SK-N-SH treated with all-trans-retinoic acid at 6 μM for 48 hours (cell line): ENCODE data around the gene RAPGEFL1.
"Not testable (repeated sequence)": the region's sequence is repeated elsewhere in the genome, so short reads cannot be mapped to it uniquely, and the experiment has no call there.

Experiments
- ATAC-seq: fragments of 200-7000 bp; cut with Tn5 transposase; 3 replicates; pipeline ENCODE4 v1.9.1; 2020; ENCODE audit warnings: mild to moderate bottlenecking, moderate library complexity
- ARNTL ChIP-seq: fragments of 450-650 bp; formaldehyde crosslinking; IDR thresholded peaks from 2 replicates; pipeline ENCODE4 v1.5.0; 2020; ENCODE audit warnings: low read depth, mild to moderate bottlenecking, moderate library complexity, borderline replicate concordance
- BACH2 ChIP-seq: fragments of 250-450 bp; sonication (Bioruptor Pico); IDR thresholded peaks from 2 replicates; pipeline ENCODE4 v1.9.0; 2021; ENCODE audit warnings: mild to moderate bottlenecking, borderline replicate concordance
- CSDC2 ChIP-seq: fragments of 250-450 bp; sonication (Bioruptor Pico); IDR thresholded peaks from 2 replicates; pipeline ENCODE4 v1.5.0; 2020; ENCODE audit warnings: mild to moderate bottlenecking, moderate library complexity
- CSRNP3 ChIP-seq: fragments of 250-450 bp; sonication (Bioruptor Pico); IDR thresholded peaks from 2 replicates; pipeline ENCODE4 v1.5.1; 2021; ENCODE audit warnings: mild to moderate bottlenecking, moderate library complexity
- ESRRG ChIP-seq: fragments of 250-450 bp; sonication (Bioruptor Pico); IDR thresholded peaks from 2 replicates; pipeline ENCODE4 v1.6.1; 2021; ENCODE audit warnings: mild to moderate bottlenecking
- GLIS3 ChIP-seq: fragments of 250-450 bp; sonication (Bioruptor Pico); IDR thresholded peaks from 2 replicates; pipeline ENCODE4 v1.5.0; 2020; ENCODE audit warnings: mild to moderate bottlenecking, moderate library complexity
- ISL1 ChIP-seq: fragments of 250-450 bp; sonication (Bioruptor Pico); IDR thresholded peaks from 2 replicates; pipeline ENCODE4 v2.1.2; 2022; ENCODE audit warnings: mild to moderate bottlenecking, moderate library complexity
- OSR1 ChIP-seq: fragments of 250-450 bp; sonication (Bioruptor Pico); IDR thresholded peaks from 2 replicates; pipeline ENCODE4 v1.8.0; 2022; ENCODE audit warnings: moderate library complexity, mild to moderate bottlenecking, inconsistent platforms
- PATZ1 ChIP-seq: fragments of 250-450 bp; sonication (Bioruptor Pico); IDR thresholded peaks from 2 replicates; pipeline ENCODE4 v1.8.0; 2020; ENCODE audit warnings: mild to moderate bottlenecking, moderate library complexity, borderline replicate concordance
- POU6F1 ChIP-seq: fragments of 250-450 bp; sonication (Bioruptor Pico); IDR thresholded peaks from 2 replicates; pipeline ENCODE4 v1.8.0; 2021; ENCODE audit warnings: low read depth, mild to moderate bottlenecking, moderate library complexity, borderline replicate concordance
- PPARA ChIP-seq: fragments of 250-450 bp; sonication (Bioruptor Pico); IDR thresholded peaks from 2 replicates; pipeline ENCODE4 v1.5.0; 2020; ENCODE audit warnings: mild to moderate bottlenecking, borderline replicate concordance
- RARB ChIP-seq: fragments of 250-450 bp; sonication (Bioruptor Pico); IDR thresholded peaks from 2 replicates; pipeline ENCODE4 v1.8.0; 2021; ENCODE audit warnings: mild to moderate bottlenecking, moderate library complexity
- SNAI2 ChIP-seq: fragments of 250-450 bp; sonication (Bioruptor Pico); IDR thresholded peaks from 2 replicates; pipeline ENCODE4 v1.5.0; 2020; ENCODE audit warnings: mild to moderate bottlenecking, moderate library complexity
- TCF4 ChIP-seq: fragments of 250-450 bp; sonication (Bioruptor Pico); IDR thresholded peaks from 2 replicates; pipeline ENCODE4 v1.8.0; 2021; ENCODE audit warnings: mild to moderate bottlenecking, moderate library complexity, borderline replicate concordance
- TOX ChIP-seq: fragments of 250-450 bp; sonication (Bioruptor Pico); IDR thresholded peaks from 2 replicates; pipeline ENCODE4 v1.8.0; 2021; ENCODE audit warnings: mild to moderate bottlenecking, moderate library complexity, borderline replicate concordance
- ZFP3 ChIP-seq: fragments of 250-450 bp; sonication (Bioruptor Pico); IDR thresholded peaks from 2 replicates; pipeline ENCODE4 v1.5.0; 2020; ENCODE audit warnings: mild to moderate bottlenecking, moderate library complexity
- ZNF70 ChIP-seq: fragments of 450-650 bp; formaldehyde crosslinking; IDR thresholded peaks from 2 replicates; pipeline ENCODE4 v1.5.0; 2020; ENCODE audit warnings: mild to moderate bottlenecking, moderate library complexity
- ZNF8 ChIP-seq: fragments of 450-650 bp; formaldehyde crosslinking; IDR thresholded peaks from 2 replicates; pipeline ENCODE4 v1.5.0; 2020; ENCODE audit warnings: mild to moderate bottlenecking, moderate library complexity
- TF ChIP-seq, protein P1 (sequence below): fragments of 250-450 bp; sonication (Bioruptor Pico); IDR thresholded peaks from 2 replicates; pipeline ENCODE4 v1.5.1; 2020; ENCODE audit warnings: low read depth, mild to moderate bottlenecking, moderate library complexity
- TF ChIP-seq, protein P2 (sequence below): fragments of 250-450 bp; sonication (Bioruptor Pico); IDR thresholded peaks from 2 replicates; pipeline ENCODE4 v1.5.0; 2020; ENCODE audit warnings: mild to moderate bottlenecking, moderate library complexity

RAPGEFL1 gene

GRCh38 chr17:40230670-40231069, 53.4 kb downstream of the RAPGEFL1 start:
- no peak for ATAC-seq
- TF ChIP-seq ZNF8 (CRISPR knock-in tag) (no peak), PPARA (CRISPR knock-in tag) (no peak), TOX (CRISPR knock-in tag) (no peak), ISL1 (CRISPR knock-in tag) (no peak)
- TF ChIP-seq, protein P1, sequence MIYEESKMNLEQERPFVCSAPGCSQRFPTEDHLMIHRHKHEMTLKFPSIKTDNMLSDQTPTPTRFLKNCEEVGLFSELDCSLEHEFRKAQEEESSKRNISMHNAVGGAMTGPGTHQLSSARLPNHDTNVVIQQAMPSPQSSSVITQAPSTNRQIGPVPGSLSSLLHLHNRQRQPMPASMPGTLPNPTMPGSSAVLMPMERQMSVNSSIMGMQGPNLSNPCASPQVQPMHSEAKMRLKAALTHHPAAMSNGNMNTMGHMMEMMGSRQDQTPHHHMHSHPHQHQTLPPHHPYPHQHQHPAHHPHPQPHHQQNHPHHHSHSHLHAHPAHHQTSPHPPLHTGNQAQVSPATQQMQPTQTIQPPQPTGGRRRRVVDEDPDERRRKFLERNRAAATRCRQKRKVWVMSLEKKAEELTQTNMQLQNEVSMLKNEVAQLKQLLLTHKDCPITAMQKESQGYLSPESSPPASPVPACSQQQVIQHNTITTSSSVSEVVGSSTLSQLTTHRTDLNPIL (CRISPR knock-in tag): no peak

- not testable (repeated sequence) for ATAC-seq
Measured at GRCh38 chr17:40231928-40232327, 54.7 kb downstream of the RAPGEFL1 start.

DNA sequence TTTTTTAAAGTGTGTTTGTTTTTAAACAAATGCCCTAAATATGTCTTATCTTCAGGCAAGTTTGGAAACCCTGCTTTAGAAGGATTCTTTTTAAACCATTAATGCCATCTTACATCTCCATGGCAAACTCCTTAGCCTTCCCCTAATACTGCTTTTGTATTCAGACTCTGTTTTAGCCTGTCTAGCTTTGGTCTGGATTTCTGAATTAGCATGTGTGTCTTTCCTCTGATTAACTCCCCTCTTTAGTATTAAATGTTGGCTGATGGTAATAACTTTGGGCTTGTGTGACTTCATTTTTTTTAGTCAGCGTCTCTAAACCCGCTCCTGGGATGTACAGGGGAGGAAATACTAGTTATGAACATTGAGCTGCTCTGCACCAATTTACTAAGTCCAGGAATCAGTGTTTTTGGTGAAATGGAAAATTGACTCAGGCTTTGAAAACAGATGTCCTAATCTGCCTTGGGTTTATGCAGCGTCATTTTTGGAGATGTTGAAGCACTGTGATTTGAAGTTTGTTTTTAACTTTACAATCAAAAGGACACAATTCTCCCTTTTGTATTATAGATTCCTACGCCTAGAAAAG, 64.1 kb downstream of the RAPGEFL1 start:
- TF ChIP-seq ZNF70 (no peak), ESRRG (CRISPR knock-in tag) (no peak), POU6F1 (CRISPR knock-in tag) (no peak), PATZ1 (CRISPR knock-in tag) (no peak), BACH2 (CRISPR knock-in tag) (no peak), ISL1 (CRISPR knock-in tag) (no peak), TCF4 (CRISPR knock-in tag) (no peak), ZFP3 (no peak), RARB (CRISPR knock-in tag) (no peak), ARNTL (no peak), CSDC2 (CRISPR knock-in tag) (no peak), PPARA (CRISPR knock-in tag) (no peak), SNAI2 (CRISPR knock-in tag) (no peak)
- TF ChIP-seq, protein P1 (CRISPR knock-in tag): no peak
- TF ChIP-seq, protein P2, sequence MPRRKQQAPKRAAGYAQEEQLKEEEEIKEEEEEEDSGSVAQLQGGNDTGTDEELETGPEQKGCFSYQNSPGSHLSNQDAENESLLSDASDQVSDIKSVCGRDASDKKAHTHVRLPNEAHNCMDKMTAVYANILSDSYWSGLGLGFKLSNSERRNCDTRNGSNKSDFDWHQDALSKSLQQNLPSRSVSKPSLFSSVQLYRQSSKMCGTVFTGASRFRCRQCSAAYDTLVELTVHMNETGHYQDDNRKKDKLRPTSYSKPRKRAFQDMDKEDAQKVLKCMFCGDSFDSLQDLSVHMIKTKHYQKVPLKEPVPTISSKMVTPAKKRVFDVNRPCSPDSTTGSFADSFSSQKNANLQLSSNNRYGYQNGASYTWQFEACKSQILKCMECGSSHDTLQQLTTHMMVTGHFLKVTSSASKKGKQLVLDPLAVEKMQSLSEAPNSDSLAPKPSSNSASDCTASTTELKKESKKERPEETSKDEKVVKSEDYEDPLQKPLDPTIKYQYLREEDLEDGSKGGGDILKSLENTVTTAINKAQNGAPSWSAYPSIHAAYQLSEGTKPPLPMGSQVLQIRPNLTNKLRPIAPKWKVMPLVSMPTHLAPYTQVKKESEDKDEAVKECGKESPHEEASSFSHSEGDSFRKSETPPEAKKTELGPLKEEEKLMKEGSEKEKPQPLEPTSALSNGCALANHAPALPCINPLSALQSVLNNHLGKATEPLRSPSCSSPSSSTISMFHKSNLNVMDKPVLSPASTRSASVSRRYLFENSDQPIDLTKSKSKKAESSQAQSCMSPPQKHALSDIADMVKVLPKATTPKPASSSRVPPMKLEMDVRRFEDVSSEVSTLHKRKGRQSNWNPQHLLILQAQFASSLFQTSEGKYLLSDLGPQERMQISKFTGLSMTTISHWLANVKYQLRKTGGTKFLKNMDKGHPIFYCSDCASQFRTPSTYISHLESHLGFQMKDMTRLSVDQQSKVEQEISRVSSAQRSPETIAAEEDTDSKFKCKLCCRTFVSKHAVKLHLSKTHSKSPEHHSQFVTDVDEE (CRISPR knock-in tag): no peak
- TF ChIP-seq, all 23 proteins: peak for 0

DNA sequence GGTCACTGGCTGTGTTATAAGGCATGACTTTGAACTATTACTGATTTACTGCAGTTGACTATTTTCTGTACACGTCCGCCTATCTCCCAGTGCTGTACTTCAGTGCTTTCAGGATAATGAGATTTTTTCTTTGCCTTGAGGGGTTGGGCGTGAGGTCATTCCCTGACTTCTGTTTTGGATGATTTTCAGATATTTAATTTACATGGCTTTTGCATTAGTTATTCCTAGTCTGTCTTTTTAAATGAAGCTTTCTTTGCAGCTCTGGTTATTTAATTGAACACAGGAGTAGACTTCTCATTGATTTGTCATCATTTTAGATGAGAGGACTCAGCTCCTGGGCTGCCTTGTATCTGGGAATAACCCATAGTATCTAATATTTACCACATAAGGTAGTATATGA, 65.5 kb downstream of the RAPGEFL1 start:
- TF ChIP-seq GLIS3: no peak
- TF ChIP-seq ISL1 (CRISPR knock-in tag): peak; percentile 70
- no peak for TF ChIP-seq ARNTL
- no peak for TF ChIP-seq ZFP3
- TF ChIP-seq ZNF70: no peak
- no peak for TF ChIP-seq RARB (CRISPR knock-in tag)
- TF ChIP-seq OSR1: no peak
- no peak for TF ChIP-seq SNAI2 (CRISPR knock-in tag)
- peak; percentile 66; the same call in 1 of the 2 replicates for TF ChIP-seq TCF4 (CRISPR knock-in tag)
- TF ChIP-seq, protein P2 (CRISPR knock-in tag): 0 out of 2 replicates have a peak, but pooled peaks have one; percentile 9
- TF ChIP-seq CSRNP3 (CRISPR knock-in tag): no peak
- TF ChIP-seq, protein P1 (CRISPR knock-in tag): peak; percentile 18; the same call in 1 of the 2 replicates
- TF ChIP-seq, all 23 proteins: peak for 4
- peak; percentile 62 for ATAC-seq

More for the DNA sequence above, 64.1 kb downstream of the RAPGEFL1 start:
- ATAC-seq: no peak
